Fibroblast of villous mesenchyme (primary cell): ENCODE data around the gene FARP2. TPM values are rescaled to one million over a fixed set of nuclear protein-coding genes. Genes with fewer than 3 reads are reported as not detected.
"Not testable (repeated sequence)": the region's sequence is repeated elsewhere in the genome, so short reads cannot be mapped to it uniquely, and the experiment has no call there.

Source experiments
- DNase-seq: peaks from one replicate; pipeline ENCODE4 v3.0.0-alpha.2; 2010; ENCODE audit warnings: low read depth
- H3K4me3 ChIP-seq: 2 replicates; pipeline ENCODE4 v1.5.1; 2011; ENCODE audit warnings: low read depth, mild to moderate bottlenecking, low read length
- CTCF ChIP-seq: IDR thresholded peaks from 2 replicates; pipeline ENCODE4 v1.5.1; 2012; ENCODE audit warnings: low read depth, mild to moderate bottlenecking, low read length; ENCODE audit not compliant: insufficient read depth
- total RNA-seq: library from RNA; depleted of rRNA; stranded (reverse); fragments of >200 nt; gene quantifications from 2 replicates; pipeline ENCODE4 v1.2.3, GENCODE V29; 2012

FARP2 gene
- total RNA-seq, 1 donor, result 37.6 TPM

GRCh38 chr2:241376808-241377207 is 20.7 kb downstream of the FARP2 start:
- H3K4me3 ChIP-seq, result no peak overlapping the region
- peak; percentile 56 for DNase-seq
- no peak for TF ChIP-seq CTCF

GRCh38 chr2:241378816-241379215 is 22.7 kb downstream of the FARP2 start:
- TF ChIP-seq CTCF, result no peak
- H3K4me3 ChIP-seq, result no peak overlapping the region
- no peak for DNase-seq

DNA sequence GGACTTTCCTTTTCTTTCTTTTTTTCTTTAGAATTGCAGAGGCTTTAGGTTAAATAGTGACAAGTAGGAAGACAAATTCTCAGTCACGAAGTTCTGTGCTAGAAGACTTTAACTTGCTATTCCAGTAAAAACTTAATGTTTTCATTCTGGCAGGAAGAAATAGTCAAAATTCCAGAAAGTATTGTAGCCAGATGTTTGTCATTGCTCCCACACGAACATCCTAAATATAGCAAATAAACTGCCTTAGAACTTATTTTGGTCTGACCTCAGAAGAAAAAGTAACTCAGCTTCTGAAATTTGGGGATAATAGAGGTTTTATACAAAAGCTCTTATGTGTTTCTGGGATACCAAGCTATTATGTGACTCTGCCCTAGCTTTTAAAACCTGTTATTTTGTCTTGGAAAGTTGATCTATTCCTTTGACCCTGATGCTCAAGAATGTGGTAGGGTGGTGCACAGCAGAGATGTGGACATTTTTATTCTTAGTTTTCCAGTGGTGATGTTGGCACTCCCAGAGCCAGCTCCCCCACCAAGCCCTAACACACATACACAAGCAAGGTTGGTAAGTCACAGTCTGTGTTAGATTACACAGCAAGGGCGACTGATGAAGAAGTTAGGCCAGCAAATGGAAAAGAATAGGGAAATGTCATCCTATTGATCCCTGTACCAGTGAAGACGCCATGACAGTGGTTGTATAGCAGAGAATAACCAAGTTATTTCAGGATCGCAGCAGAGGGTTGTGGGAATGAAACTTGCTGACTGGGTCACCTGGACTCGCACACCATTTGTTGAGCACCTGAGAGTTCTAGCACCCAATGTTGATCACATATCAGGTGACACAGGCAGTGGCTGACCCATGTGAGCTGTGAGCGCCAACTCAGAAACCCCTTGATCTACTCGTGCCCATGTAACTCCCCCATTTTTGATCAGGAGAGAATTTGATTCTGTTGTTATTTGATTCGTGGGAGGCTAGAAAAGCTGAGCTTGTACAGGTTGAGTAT is 23.7 kb downstream of the FARP2 start:
- DNase-seq, result peak; percentile 49
- no peak overlapping the region for H3K4me3 ChIP-seq

DNA sequence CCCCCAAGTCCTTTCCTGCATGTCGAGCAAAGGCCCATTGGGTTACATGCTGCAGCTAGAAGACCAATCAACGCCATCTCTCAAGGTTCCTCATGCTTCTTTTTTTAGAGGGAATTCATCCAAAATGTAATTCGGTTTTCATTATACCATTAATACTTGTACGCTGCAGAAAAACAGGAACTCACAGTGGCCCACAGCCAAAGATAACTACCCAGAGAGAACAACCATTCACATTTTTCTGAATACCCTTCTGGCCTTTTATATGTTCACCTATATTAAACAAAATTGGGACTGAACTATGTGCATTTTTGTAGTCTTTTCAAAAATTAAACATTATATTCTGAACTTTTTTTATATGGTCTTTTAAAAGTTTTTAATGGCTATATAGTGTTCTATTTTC is 25.8 kb downstream of the FARP2 start:
- no peak overlapping the region for H3K4me3 ChIP-seq
- no peak for DNase-seq
- no peak for TF ChIP-seq CTCF

More for the DNA sequence above, 23.7 kb downstream of the FARP2 start:
- TF ChIP-seq CTCF, result no peak

DNA sequence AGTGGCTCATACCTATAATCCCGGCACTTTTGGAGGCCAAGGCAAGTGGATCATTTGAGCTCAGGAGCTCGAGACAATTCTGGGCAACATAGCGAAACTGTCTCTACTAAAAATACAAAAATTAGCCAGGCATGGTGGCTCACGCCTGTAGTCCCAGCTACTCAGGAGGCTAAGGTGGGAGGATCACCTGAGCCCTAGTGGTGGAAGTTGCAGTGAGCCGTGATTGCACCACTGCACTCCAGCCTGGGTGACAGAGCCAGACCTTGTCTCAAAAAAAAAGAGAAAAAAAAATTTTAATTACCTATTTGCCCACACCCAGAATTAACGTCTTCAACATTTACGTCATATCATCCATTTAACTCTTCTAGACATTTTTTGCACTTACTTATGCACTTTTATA is 29.4 kb downstream of the FARP2 start:
- not testable (repeated sequence) for H3K4me3 ChIP-seq, DNase-seq
- TF ChIP-seq CTCF, result peak; percentile 4

GRCh38 chr2:241386519-241386918 is 30.4 kb downstream of the FARP2 start:
- DNase-seq, result peak; percentile 48
- H3K4me3 ChIP-seq, result no peak overlapping the region
- no peak for TF ChIP-seq CTCF
